Activated T-cell treated with anti-CD3 and anti-CD28 coated beads, Interleukin-2, amount 50 U/mL, for 4 hours (primary cell): ENCODE results near the gene MXI1. TPM values are rescaled to one million over a fixed set of nuclear protein-coding genes. Genes with fewer than 3 reads are reported as not detected.
A peak's percentile ranks its signal among the peaks of the same experiment; 100 is the strongest.

Experiments
- ATAC-seq, 2 donors: fragments of 200-7000 bp; cut with Tn5 transposase; one replicate each; pipeline ENCODE4 v1.10.0; 2021
- DNase-seq: peaks from one replicate; pipeline ENCODE4 v3.0.0-alpha.2; 2020
- H3K27me3 Mint-ChIP-seq: one replicate; pipeline ENCODE4 v1.8.0; 2021; ENCODE audit warnings: low read depth, mixed read lengths
- H3K36me3 Mint-ChIP-seq: one replicate; pipeline ENCODE4 v1.8.0; 2022; ENCODE audit warnings: mixed read lengths; ENCODE audit not compliant: insufficient read depth
- H3K4me1 Mint-ChIP-seq: one replicate; pipeline ENCODE4 v1.8.0; 2021; ENCODE audit warnings: low read depth, mixed read lengths
- H3K4me3 Mint-ChIP-seq: one replicate; pipeline ENCODE4 v1.8.0; 2021; ENCODE audit warnings: mild to moderate bottlenecking, moderate library complexity, mixed read lengths
- H3K9me3 Mint-ChIP-seq: one replicate; pipeline ENCODE4 v1.8.0; 2021; ENCODE audit warnings: mixed read lengths
- total RNA-seq, 3 donors: library from RNA; stranded (reverse); gene quantifications; one replicate each; pipeline ENCODE4 v1.2.1, GENCODE V29; 2021

The MXI1 gene
- total RNA-seq, 3 donors from 2014 or later: 13.6 to 14.5 (median 14.2) TPM

DNA sequence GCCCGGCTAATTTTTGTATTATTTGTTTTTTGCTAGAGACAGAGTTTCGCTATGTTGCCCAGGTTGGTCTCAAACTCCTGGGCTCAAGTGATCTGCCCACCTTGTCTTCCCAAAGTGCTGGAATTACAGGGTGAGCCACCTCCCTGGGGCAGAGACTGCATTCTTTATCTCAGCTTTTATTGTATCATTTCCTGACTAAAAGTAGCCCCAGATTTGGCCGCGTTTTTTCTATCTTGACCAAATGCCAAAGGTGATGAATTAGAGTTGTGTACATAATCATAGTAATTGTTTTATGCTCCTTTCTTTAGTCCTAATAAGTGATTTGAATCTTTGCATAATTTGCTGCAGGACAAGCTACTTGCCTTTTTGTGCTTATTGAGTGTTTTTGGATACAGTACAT is 100.4 kb downstream of the MXI1 start:
- no peak overlapping the region for H3K4me3 Mint-ChIP-seq
- peaks cover 8% of the 10 kb centered on the region for H3K36me3 Mint-ChIP-seq
- no peaks in the 10 kb centered on the region for H3K9me3 Mint-ChIP-seq
- no peak for ATAC-seq
- H3K4me1 Mint-ChIP-seq: peaks cover 37% of the 10 kb centered on the region
- no peaks in the 10 kb centered on the region for H3K27me3 Mint-ChIP-seq
- DNase-seq: no peak

DNA sequence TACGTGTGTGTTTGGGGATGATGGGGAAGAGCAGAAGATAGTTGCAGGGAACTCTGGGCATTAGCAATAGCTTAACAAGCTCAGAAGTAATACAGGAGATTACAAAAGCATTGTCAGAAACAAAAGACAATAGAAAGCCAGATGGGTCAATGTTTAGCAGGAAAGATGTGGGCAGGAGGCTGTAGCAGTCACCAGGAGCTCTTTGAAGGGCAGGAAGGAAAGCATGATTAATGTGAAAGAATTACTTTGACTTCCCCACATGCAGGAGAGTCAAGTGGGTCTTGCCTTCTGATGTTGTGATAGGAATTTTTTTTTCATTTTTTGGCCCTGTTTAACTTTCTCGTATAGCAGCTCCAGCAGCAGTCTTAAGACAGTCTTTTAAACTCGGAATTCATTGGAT is 103.3 kb downstream of the MXI1 start:
- Mint-ChIP-seq H3K4me1 (peaks cover 22% of the 10 kb centered on the region), H3K27me3 (no peaks in the 10 kb centered on the region), H3K9me3 (no peaks in the 10 kb centered on the region), H3K4me3 (no peak overlapping the region), H3K36me3 (no peaks in the 10 kb centered on the region)
- ATAC-seq (no peak), DNase-seq (no peak)

DNA sequence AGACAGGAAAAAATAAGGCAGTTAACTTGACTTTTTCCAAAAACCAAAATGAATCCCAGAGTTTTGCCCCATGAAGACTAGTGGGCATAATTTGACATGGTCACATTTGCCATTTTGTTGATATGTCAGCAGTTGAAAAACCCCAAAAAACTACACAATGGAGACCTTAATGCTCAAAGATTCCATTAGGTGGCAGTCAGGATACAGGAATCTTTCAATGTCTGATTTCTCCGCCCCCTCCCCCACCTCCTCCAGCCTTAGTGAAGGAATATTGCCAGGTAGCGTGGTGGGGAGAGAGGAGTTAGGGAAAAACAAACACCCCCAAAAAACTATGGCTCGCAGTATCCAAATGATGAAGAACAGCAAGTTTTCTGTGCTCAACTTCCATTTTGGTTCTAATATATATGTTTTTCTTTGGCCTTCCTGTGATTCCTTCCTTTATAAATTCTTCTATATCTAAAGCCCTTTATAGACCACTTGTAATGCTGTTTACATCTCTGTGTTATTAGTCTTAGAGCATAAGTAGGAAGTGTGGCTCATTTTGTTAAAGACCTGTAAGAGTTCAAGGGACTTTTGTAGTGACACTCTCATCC is 104.0 kb downstream of the MXI1 start:
- peaks cover 15% of the 10 kb centered on the region for H3K4me1 Mint-ChIP-seq
- H3K9me3 Mint-ChIP-seq: no peaks in the 10 kb centered on the region
- no peak overlapping the region for H3K4me3 Mint-ChIP-seq
- peak; percentile 67 for ATAC-seq
- H3K36me3 Mint-ChIP-seq: no peaks in the 10 kb centered on the region
- DNase-seq: peak; percentile 25
- no peaks in the 10 kb centered on the region for H3K27me3 Mint-ChIP-seq

DNA sequence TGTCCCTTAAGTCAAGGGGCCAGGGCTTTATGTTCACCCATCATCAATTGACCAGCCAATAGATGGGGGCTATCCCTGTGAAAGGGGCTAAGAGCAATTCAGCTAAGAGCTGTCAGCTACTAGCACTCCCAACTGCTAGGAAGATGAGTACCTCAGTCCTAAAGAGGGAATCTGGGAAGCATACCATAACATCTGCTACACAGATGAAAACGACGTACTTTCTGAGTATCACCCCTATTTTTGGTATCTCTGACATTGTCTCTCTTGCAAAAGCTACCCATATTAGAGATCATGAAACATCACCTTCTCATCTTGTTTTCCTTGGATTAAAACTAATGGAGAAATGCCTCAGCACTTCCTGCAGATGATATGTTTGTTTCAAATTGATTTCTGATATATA is 104.8 kb downstream of the MXI1 start:
- DNase-seq (no peak), ATAC-seq (no peak)
- H3K36me3 Mint-ChIP-seq: no peaks in the 10 kb centered on the region
- peaks cover 15% of the 10 kb centered on the region for H3K4me1 Mint-ChIP-seq
- H3K9me3 Mint-ChIP-seq: no peaks in the 10 kb centered on the region
- no peaks in the 10 kb centered on the region for H3K27me3 Mint-ChIP-seq
- H3K4me3 Mint-ChIP-seq: no peak overlapping the region

DNA sequence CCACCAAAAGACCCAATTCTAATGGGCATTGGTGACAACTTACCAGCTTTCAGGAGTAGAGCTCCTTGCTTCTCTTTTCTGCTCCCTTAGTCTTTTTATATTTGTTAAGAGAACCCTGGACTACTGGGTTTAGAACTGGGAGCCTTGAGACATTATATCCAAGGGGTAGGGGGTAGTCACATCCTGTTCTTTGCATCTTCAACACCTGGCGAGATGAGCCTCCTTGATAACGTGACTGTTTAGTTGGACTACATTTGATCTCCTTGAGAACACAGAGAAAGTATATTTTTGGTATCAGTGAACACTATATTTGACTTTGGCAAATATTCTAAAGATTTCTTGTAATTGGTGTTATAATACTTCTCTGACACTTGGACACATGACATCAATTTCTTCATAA is 106.3 kb downstream of the MXI1 start:
- H3K36me3 Mint-ChIP-seq: no peaks in the 10 kb centered on the region
- peaks cover 15% of the 10 kb centered on the region for H3K4me1 Mint-ChIP-seq
- H3K4me3 Mint-ChIP-seq: no peak overlapping the region
- H3K9me3 Mint-ChIP-seq: no peaks in the 10 kb centered on the region
- H3K27me3 Mint-ChIP-seq: no peaks in the 10 kb centered on the region
- DNase-seq: no peak
- no peak for ATAC-seq

DNA sequence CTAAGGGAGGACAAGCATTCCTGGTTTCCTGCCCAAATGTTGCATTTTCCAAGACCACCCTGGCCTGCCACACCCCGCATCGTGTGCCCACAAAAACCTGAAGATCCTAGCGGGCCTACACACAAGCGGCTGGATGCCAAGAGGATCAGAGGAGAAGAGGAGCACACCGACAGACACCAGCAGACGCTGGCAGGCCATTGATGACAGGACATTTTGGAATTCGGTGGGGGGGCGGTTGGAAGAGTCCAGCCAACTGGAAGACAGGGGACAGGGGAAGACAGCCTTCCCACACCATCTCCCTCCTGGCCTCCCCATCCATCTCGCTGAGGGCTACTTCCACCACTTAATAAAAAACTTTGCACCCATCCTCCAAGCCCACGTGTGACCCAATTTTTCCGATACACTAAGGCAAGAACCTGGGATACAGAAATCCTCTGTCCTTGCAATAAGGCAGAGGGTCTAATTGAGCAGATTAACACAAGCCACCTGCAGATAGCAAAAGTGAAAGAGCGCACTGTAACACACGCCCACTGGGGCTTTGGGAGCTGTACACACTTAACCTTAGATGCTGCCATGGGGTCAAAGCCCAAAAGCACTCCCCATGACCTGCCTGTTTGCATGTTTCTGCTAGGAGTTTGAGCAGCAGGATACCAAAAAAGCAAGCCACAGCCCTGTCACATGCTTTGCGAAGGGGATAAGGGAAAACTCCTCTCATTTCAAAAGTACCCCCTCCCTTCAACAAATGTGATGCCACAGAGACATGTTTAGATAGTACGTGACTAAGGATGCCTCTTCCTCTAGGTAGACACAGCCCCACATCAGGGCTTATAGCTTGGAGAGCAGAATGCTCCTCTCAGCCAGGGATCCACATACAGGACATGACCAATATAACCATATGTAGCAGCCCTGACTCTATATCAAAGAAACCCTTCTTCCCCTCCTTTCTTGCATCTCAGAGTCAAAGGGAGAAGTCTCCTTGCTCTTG is 110.8 kb downstream of the MXI1 start:
- no peaks in the 10 kb centered on the region for H3K27me3 Mint-ChIP-seq
- H3K9me3 Mint-ChIP-seq: peaks cover 10% of the 10 kb centered on the region
- H3K36me3 Mint-ChIP-seq: no peaks in the 10 kb centered on the region
- no peak overlapping the region for H3K4me3 Mint-ChIP-seq
- DNase-seq (no peak), ATAC-seq (no peak)
- H3K4me1 Mint-ChIP-seq: peaks cover 3% of the 10 kb centered on the region

DNA sequence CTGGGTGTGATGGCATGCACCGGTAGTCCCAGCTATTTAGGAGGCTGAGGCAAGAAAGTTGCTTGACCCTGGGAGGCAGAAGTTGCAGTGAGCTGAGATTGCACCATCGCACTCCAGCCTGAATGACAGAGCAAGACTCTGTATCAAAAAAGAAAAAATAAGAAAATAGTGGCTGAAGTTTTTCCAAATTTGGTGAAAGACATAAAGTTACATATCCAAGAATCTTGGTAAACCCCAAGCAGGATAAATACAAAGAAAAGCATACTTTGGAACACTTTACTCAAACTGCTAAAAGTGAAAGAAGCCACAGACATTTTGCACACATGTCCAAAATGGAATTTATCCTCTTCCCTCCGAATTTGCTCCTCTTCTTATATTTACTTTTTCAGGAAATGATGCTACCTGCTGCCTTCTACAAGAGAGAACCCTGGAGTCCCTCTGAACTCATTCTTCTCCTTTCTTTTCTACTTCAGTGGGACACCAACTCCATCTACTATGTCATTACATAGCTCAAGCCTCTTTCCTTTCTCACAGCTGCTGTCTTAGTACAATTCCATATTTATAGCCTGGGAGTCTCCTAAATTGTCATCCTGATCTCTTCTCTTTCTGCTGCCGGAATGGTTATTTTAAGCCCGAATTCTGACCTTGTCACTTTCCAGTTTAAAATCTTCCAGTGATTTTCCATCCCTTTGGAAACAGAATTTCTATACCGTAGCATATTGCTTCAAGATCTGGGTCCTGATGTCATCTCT is 114.6 kb downstream of the MXI1 start:
- peaks cover 21% of the 10 kb centered on the region for H3K4me1 Mint-ChIP-seq
- no peaks in the 10 kb centered on the region for H3K36me3 Mint-ChIP-seq
- ATAC-seq (no peak), DNase-seq (no peak)
- peaks cover under 1% of the 10 kb centered on the region for H3K27me3 Mint-ChIP-seq
- no peak overlapping the region for H3K4me3 Mint-ChIP-seq
- H3K9me3 Mint-ChIP-seq: peaks cover 10% of the 10 kb centered on the region

DNA sequence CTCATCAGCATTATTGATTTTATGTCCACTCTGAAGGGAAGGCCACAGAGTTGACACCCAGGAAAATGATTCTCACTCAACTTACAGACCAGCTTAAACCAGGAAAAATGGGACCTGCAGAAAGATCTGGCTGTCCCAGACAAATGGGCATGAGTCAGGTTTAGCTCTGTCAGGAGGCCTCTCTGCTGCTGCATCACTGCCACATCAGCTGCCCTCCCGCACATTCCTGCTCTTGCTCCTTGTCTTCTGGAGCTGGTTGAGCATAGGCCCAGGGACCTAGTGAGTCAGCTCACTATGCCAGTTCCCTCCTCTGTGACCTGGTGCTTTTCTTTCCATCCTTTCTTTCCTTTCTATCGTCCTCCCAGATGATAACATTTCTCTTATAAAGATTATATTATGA is 116.1 kb downstream of the MXI1 start:
- DNase-seq: no peak
- H3K4me1 Mint-ChIP-seq: peaks cover 23% of the 10 kb centered on the region
- no peak overlapping the region for H3K4me3 Mint-ChIP-seq

DNA sequence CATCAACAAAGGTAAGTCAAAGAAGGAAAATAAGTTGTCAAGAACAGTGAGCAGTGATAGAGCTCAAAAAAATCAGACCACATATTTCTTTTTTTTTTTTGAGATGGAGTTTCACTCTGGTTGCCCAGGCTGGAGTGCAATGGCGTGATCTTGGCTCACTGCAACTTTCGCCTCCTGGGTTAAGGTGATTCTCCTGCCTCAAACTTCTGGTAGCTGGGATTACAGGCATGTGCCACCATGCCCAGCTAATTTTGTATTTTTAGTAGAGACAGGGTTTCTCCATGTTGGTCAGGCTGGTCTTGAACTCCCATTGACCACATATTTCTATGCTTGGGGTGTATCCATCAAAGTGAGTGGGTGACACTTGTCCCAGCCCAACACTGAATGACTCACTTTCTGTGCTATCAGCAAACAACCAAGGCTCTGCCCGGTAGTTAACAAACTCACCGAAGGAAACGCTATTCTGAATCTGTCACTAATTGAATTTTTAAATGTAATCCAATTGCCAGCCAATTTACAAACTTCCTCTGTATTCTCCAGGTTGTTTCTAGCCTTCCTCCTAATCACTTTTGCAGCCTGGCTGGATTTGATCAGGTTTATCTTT is 116.9 kb downstream of the MXI1 start:
- Mint-ChIP-seq H3K36me3 (no peaks in the 10 kb centered on the region), H3K27me3 (peaks cover 3% of the 10 kb centered on the region), H3K4me1 (peaks cover 23% of the 10 kb centered on the region), H3K9me3 (peaks cover 11% of the 10 kb centered on the region), H3K4me3 (peak overlapping the region; percentile 11)
- ATAC-seq (peak in 1 of 2 donors; percentile 39), DNase-seq (no peak)

More for the DNA sequence above, 116.1 kb downstream of the MXI1 start:
- peaks cover 3% of the 10 kb centered on the region for H3K27me3 Mint-ChIP-seq
- H3K9me3 Mint-ChIP-seq: peaks cover 10% of the 10 kb centered on the region
- ATAC-seq: no peak
- no peaks in the 10 kb centered on the region for H3K36me3 Mint-ChIP-seq

DNA sequence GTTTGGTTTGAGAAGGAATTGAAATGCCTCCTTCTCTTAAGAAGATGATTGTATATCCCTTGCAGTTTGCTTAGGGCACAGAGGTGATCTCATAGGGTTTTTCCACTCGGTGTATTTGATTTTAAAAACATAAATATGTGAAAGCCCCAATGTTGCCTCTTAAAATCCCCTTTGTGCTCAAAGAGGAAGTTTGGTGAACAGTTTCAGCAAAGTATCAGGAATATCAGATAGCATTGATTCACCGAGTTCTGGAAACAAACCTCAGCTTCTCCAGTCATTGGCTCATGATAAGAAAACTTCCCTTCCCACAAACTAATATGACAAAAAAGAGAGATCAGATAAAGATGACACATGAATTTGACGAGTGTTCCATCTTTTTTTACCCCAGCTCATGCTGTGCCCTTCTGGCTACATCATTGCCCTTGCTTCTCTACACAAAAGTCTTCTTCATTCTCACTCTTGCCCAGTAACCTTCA is 117.4 kb downstream of the MXI1 start:
- peaks cover 3% of the 10 kb centered on the region for H3K27me3 Mint-ChIP-seq
- peaks cover 23% of the 10 kb centered on the region for H3K4me1 Mint-ChIP-seq
- ATAC-seq (peak; percentile 41 to 59), DNase-seq (no peak)
- H3K36me3 Mint-ChIP-seq: no peaks in the 10 kb centered on the region
- peak overlapping the region; percentile 11 for H3K4me3 Mint-ChIP-seq
- peaks cover 16% of the 10 kb centered on the region for H3K9me3 Mint-ChIP-seq

DNA sequence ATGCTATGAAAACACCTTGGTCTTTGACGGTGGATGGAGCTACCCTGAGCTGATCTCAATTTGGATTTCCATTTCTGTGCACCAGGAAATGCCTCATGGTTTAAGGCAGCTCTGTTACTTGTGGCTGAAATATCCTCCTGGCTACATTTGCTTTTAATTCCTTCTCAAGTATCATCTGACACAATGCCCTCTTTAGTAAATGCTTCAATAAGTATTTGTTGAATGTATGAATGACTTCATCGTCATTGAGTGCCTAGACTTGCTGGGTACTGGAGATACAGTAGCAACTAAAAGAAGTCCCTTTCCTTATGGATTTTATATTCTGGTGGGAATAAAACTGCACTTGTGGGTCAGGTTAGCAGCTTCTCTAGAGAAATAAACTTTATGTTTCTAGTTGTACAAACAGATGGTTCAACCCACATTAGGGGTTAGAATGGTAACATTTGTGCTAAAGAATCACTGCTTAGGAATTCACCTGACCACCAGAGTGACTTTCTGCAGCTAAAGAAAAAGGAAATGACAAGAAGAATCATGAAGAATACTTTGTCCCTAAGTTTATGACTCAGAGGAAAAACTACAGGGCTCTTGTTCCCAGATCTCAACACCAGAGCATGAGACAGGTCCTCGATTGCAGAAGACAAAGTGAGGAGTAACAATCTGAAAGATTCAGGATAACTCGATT is 119.1 kb downstream of the MXI1 start:
- peak in 1 of 2 donors; percentile 41 for ATAC-seq
- Mint-ChIP-seq H3K36me3 (no peaks in the 10 kb centered on the region), H3K4me1 (peaks cover 23% of the 10 kb centered on the region), H3K9me3 (peaks cover 21% of the 10 kb centered on the region), H3K4me3 (no peak overlapping the region), H3K27me3 (peaks cover 3% of the 10 kb centered on the region)
- DNase-seq: no peak

DNA sequence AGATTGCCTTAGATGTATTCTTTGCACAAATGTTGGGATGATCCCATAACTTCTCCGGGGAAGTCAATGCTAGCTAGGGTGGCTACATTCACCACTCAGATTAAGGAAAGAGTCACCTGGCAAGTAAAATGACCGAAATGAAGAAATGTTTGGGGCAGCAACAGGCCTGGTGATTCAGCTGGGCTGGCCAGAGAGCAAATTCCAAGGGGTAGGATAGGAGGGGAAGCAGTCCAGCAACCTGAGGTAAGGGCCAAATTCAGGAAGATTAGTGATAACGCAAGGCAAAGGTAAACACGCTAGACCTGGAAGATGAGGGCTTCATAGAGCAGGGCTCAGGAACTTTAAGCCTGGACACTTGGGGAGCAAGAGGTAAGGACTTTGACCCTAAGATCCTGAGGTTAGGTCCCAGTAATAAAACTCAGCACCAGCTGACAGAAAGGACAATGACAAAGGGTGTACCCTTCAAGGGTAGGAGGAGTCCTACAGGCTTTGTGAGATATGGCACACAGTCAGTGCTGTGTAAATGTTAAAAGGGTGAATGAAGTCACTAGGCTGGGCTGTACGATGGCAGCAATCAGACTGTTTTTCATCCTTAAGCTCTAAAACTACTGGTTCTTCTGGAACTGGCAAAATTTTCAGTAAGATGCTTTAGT is 120.0 kb downstream of the MXI1 start:
- peaks cover 23% of the 10 kb centered on the region for H3K4me1 Mint-ChIP-seq
- no peak overlapping the region for H3K4me3 Mint-ChIP-seq
- no peak for DNase-seq
- H3K27me3 Mint-ChIP-seq: peaks cover 3% of the 10 kb centered on the region
- H3K36me3 Mint-ChIP-seq: no peaks in the 10 kb centered on the region
- no peak for ATAC-seq
- peaks cover 19% of the 10 kb centered on the region for H3K9me3 Mint-ChIP-seq

DNA sequence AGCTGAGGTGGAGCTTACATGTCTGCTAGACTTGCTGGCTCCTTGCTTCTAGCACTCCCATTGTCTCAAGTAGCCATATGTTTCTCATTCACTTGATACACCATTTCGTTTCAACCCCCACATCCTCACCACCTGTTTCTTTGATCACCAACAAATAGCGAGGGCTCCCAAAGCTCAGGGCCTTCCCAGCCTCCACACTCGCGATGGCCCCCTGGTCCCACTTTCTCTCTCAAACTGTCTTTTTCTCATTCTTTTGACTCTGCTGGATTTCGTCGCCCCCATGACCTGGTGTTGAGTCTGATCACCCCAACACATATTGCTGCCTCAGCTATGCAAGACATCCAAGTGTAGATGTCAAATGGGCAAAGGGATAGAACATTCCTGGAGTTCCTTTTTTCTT is 123.3 kb downstream of the MXI1 start:
- DNase-seq (no peak), ATAC-seq (no peak)
- no peak overlapping the region for H3K4me3 Mint-ChIP-seq
- H3K9me3 Mint-ChIP-seq: peaks cover 15% of the 10 kb centered on the region
- H3K27me3 Mint-ChIP-seq: peaks cover 3% of the 10 kb centered on the region
- H3K36me3 Mint-ChIP-seq: no peaks in the 10 kb centered on the region
- peaks cover 16% of the 10 kb centered on the region for H3K4me1 Mint-ChIP-seq
